PC-9 (cell line): ENCODE data around the gene PYROXD2. TPM values are rescaled to one million over a fixed set of nuclear protein-coding genes. Genes with fewer than 3 reads are reported as not detected.

Experiments
- BruUV-seq: library from RNA; stranded (reverse); fragments of 400-500 nt; replicated peaks from 2 replicates; lab custom pipeline; 2021; lab: Mats Ljungman, UMichigan
- CTCF ChIA-PET: fragments of 300-600 bp; sonication (Branson Sonifier 250); formaldehyde crosslinking; loops from one replicate; lab custom pipeline; 2022; ENCODE audit warnings: antibody characterized with exemption; lab: Charles Lee
- POLR2A ChIA-PET: fragments of 300-600 bp; sonication (Branson Sonifier 250); formaldehyde crosslinking; loops from one replicate; lab custom pipeline; 2022; ENCODE audit warnings: antibody characterized with exemption; ENCODE audit not compliant: unreplicated experiment; lab: Charles Lee
- DNase-seq, 2 experiments: peaks; one replicate each; pipeline versions ENCODE4 v3.0.0 to v3.0.0-alpha.2; 2015 to 2022; ENCODE audit warnings: mixed read lengths in 1 of 2
- H2AFZ ChIP-seq: fragments of 200-600 bp; sonication (generic); 2 replicates; pipeline ENCODE4 v1.8.1; 2017; ENCODE audit warnings: antibody characterized with exemption
- H3F3A ChIP-seq: fragments of 200-600 bp; sonication (generic); 2 replicates; pipeline ENCODE4 v1.8.1; 2017; ENCODE audit warnings: antibody characterized with exemption, mild to moderate bottlenecking, low read depth; ENCODE audit not compliant: insufficient read depth
- H3K27ac ChIP-seq: fragments of 200-600 bp; sonication (generic); 2 replicates; pipeline ENCODE4 v1.6.1; 2016; ENCODE audit warnings: mixed run types
- H3K27me3 ChIP-seq: fragments of 200-600 bp; sonication (generic); 2 replicates; pipeline ENCODE4 v1.6.1; 2016; ENCODE audit warnings: low read depth, mixed run types; ENCODE audit not compliant: insufficient read depth
- H3K36me3 ChIP-seq: fragments of 200-600 bp; sonication (generic); 2 replicates; pipeline ENCODE4 v1.6.1; 2016; ENCODE audit warnings: low read depth, mixed run types
- H3K4me1 ChIP-seq: fragments of 200-600 bp; sonication (generic); replicated peaks from 2 replicates; pipeline ENCODE4 v1.6.1; 2016; ENCODE audit warnings: mixed run types; ENCODE audit not compliant: insufficient read depth
- H3K4me2 ChIP-seq: fragments of 200-600 bp; sonication (generic); 2 replicates; pipeline ENCODE4 v1.6.1; 2017; ENCODE audit warnings: mixed run types
- H3K4me3 ChIP-seq: fragments of 200-600 bp; sonication (generic); 2 replicates; pipeline ENCODE4 v1.6.1; 2016; ENCODE audit warnings: mixed run types
- H3K79me2 ChIP-seq: fragments of 200-600 bp; sonication (generic); 2 replicates; pipeline ENCODE4 v1.6.1; 2017; ENCODE audit warnings: low read depth, mixed run types
- H3K9me2 ChIP-seq: fragments of 200-600 bp; sonication (generic); 2 replicates; pipeline ENCODE4 v1.8.1; 2017; ENCODE audit warnings: mild to moderate bottlenecking; ENCODE audit not compliant: insufficient read depth
- H3K9me3 ChIP-seq: fragments of 200-600 bp; sonication (generic); 2 replicates; pipeline ENCODE4 v1.8.1; 2016; ENCODE audit warnings: low read depth; ENCODE audit not compliant: insufficient read depth
- H4K20me1 ChIP-seq: fragments of 200-600 bp; sonication (generic); 2 replicates; pipeline ENCODE4 v1.8.1; 2017; ENCODE audit not compliant: insufficient read depth
- EZH2 ChIP-seq: fragments of 200-600 bp; sonication (generic); IDR thresholded peaks from 2 replicates; pipeline ENCODE4 v1.8.0; 2017; ENCODE audit warnings: antibody characterized with exemption, low read depth
- intact Hi-C: fragments of 100-400 bp; cut with micrococcal nuclease; formaldehyde crosslinking; loops from one replicate; pipeline ENCODE4 v1.10.0; 2022; ENCODE audit not compliant: unreplicated experiment
- total RNA-seq: library from RNA; stranded (reverse); gene quantifications from 2 replicates; pipeline ENCODE4 v1.2.3, GENCODE V29; 2021
- TF ChIP-seq, protein P1 (sequence below): fragments of 200-600 bp; sonication (generic); conservative IDR thresholded peaks from 2 replicates; pipeline ENCODE4 v1.6.1; 2017; ENCODE audit warnings: mixed run types, antibody characterized with exemption, mild to moderate bottlenecking, moderate library complexity

PYROXD2 gene
- total RNA-seq, 1 experiment from 2014 or later, result 28.0 TPM

DNA sequence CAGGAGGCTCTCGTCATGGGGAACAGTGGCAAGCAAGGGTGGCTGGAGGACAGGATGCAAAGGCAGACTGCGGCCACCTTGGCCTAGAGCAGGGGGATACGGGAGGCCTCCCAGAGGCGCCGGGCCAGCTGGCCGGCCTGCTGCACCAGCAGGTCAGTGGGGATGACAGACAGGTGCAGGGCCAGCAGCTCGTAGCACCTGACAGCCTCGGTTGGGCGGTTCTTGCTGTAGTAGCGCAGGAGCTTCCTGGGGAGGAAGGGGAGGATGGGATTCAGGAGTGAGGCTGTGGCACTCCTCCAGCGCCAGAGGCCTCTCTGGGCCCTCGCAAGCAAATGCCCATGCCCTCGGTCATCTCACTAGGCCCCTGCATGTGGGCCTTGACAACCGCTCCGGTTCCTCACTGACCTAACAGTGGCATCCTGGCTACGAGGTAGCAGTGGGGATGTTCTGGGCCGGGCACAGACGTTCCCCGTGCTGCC, 2.5 kb upstream of the PYROXD2 start:
- Histone ChIP-seq H3K27me3 (no peaks in the 10 kb centered on the region), H3K4me1 (peaks cover 9% of the 10 kb centered on the region), H2AFZ (no peak overlapping the region), H3K79me2 (peaks cover 10% of the 10 kb centered on the region), H3K4me3 (no peak overlapping the region), H3K9me3 (no peaks in the 10 kb centered on the region), H3K4me2 (no peak overlapping the region), H3K9me2 (no peaks in the 10 kb centered on the region), H3K36me3 (no peaks in the 10 kb centered on the region), H4K20me1 (no peaks in the 10 kb centered on the region), H3K27ac (no peak overlapping the region), H3F3A (no peaks in the 10 kb centered on the region)
- intact Hi-C loops, result loop anchor here (5.0 kb wide), 1 partner anchor 105 kb away; no protein-coding TSS in a partner anchor
- POLR2A ChIA-PET, result no interaction called here
- no TSS peak for BruUV-seq
- CTCF ChIA-PET, result no interaction called here
- TF ChIP-seq EZH2, result no peak
- TF ChIP-seq, protein P1, sequence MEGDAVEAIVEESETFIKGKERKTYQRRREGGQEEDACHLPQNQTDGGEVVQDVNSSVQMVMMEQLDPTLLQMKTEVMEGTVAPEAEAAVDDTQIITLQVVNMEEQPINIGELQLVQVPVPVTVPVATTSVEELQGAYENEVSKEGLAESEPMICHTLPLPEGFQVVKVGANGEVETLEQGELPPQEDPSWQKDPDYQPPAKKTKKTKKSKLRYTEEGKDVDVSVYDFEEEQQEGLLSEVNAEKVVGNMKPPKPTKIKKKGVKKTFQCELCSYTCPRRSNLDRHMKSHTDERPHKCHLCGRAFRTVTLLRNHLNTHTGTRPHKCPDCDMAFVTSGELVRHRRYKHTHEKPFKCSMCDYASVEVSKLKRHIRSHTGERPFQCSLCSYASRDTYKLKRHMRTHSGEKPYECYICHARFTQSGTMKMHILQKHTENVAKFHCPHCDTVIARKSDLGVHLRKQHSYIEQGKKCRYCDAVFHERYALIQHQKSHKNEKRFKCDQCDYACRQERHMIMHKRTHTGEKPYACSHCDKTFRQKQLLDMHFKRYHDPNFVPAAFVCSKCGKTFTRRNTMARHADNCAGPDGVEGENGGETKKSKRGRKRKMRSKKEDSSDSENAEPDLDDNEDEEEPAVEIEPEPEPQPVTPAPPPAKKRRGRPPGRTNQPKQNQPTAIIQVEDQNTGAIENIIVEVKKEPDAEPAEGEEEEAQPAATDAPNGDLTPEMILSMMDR, result no peak
- DNase-seq, result no peak

DNA sequence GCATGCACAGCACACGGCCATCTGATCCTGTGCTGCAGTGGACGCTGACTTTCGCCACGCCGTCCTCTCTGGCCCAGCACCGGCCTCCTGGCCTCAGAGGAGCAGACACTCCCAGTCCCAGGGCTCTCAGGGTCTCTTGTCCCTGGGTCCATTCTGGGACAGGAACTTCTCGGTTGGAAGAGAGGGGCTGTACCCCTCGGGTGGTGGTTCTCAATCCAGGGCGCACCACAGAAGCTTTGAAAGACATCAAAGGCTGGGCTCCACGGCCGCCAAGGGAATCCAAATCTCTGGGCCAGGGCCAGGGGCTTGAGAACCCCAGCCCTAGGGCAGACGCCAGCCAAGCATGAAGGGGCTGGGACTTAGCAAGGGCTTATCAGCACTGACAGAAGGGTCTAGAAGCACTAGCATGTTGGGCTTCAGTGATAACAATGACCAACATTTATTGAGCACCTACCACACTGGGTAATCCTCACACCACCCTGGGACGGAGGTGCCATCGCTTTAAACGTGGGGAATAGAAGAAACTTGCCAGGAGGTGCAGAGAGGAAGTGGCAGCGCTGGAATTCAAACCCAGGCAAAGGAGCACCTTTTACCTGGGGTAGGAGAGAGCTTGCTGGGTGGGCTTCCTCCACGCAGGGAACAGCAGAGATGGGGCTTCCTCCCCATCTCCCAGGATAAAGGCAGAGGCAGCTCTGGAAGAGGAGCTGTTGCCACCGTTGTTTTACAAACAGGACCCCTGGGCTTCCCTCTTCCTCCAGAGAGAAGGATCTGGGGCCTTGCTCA, 1.8 kb upstream of the PYROXD2 start:
- Histone ChIP-seq H3K79me2 (peaks cover 10% of the 10 kb centered on the region), H3F3A (no peaks in the 10 kb centered on the region), H2AFZ (no peak overlapping the region), H3K4me2 (no peak overlapping the region), H3K4me3 (no peak overlapping the region), H3K27me3 (no peaks in the 10 kb centered on the region), H3K36me3 (no peaks in the 10 kb centered on the region), H4K20me1 (no peaks in the 10 kb centered on the region), H3K4me1 (peaks cover 9% of the 10 kb centered on the region), H3K9me2 (no peaks in the 10 kb centered on the region), H3K27ac (no peak overlapping the region), H3K9me3 (no peaks in the 10 kb centered on the region)
- no TSS peak for BruUV-seq
- ChIA-PET CTCF (no interaction called here), POLR2A (no interaction called here)
- TF ChIP-seq, protein P1, result no peak
- TF ChIP-seq EZH2, result no peak
- intact Hi-C loops, result loop anchor here (5.0 kb wide), 1 partner anchor 104 kb away; no protein-coding TSS in a partner anchor
- no peak for DNase-seq

DNA sequence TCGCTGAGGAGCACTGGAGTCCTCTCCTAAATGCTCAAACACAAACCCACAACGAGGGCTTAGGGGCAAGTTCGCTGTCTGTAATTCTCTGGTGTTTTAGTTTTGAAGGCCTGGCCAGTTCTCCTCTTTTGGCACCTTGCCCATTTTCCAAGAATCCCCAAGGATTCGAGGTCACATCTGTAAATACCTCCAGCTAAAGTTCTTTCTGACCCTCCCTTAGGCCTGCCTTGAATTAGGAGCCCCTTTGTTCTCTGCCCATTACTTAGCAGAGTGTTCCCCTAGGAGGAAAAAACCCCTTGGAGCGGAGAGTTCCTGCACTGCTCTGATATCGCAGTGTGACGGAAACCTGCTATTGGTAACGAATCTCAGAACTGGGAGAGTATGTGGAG, 743 bp upstream of the PYROXD2 start:
- Histone ChIP-seq H3K27me3 (no peaks in the 10 kb centered on the region), H3K4me1 (peaks cover 9% of the 10 kb centered on the region), H3K9me3 (no peaks in the 10 kb centered on the region), H4K20me1 (no peaks in the 10 kb centered on the region), H3F3A (no peaks in the 10 kb centered on the region), H2AFZ (no peak overlapping the region), H3K27ac (no peak overlapping the region), H3K36me3 (no peaks in the 10 kb centered on the region), H3K79me2 (peaks cover 10% of the 10 kb centered on the region), H3K9me2 (no peaks in the 10 kb centered on the region), H3K4me2 (peak overlapping the region; percentile 88; the same call in 1 of the 2 replicates), H3K4me3 (no peak overlapping the region)
- TF ChIP-seq EZH2, result no peak
- TF ChIP-seq, protein P1, result no peak
- DNase-seq, result no peak
- POLR2A ChIA-PET, result no interaction called here
- intact Hi-C loops, result loop anchor here (1.0 to 5.0 kb wide), 2 partner anchors 52 to 103 kb away; no protein-coding TSS in a partner anchor
- no TSS peak for BruUV-seq
- CTCF ChIA-PET, result no interaction called here
